HG03565 (cell line): Measurements from ENCODE around the gene CFAP157.

ENCODE experiments used
- ATAC-seq: cut with Tn5 transposase; IDR thresholded peaks from one replicate; pipeline ENCODE4 v1.9.1; 2021; ENCODE audit warnings: mild to moderate bottlenecking, moderate library complexity; ENCODE audit not compliant: unreplicated experiment

Gene CFAP157

GRCh38 chr9:127692071-127692470 is 14.7 kb upstream of the CFAP157 start:
- no peak for ATAC-seq

- no peak for ATAC-seq
Observed at GRCh38 chr9:127693143-127693542, 13.6 kb upstream of the CFAP157 start.

GRCh38 chr9:127693697-127694096 is 13.1 kb upstream of the CFAP157 start:
- ATAC-seq = no peak

DNA sequence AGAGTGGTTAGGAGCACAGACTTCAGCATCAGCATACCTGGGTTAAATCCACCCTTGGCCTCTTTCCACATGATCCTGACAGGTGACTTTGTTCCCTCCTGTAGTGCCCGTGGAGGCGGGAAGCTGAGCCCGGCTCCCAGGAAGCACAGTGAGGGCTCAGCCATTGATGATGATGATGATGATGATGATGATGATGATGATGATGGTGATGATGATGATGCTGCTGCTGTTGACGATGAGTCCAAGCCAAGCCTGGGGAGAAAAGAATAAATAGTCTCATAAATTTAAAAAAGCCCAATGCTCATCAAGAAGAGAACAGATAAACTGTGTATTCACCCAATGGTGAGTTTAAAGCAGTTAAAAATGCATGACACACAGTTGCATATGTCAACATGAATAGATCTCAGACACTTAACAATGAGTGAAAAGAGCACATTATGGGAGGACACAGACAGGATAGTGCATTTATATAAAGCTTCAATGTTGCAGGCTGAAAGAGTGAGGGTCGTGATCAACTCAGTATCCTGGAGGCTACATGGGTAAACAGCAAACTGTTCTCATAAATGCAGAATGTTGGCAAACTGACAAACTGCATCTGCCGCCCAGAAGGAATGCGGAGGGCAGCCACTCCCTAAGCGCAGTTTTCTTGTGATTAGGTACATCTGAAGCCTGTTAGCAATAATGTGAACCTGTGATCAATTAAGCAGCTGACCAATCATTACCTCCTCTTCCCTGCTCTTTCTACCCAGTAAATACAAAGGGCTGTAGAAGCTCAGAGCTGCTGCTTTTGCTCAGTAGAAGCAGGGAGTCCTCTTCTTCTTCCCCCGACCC is 11.7 kb upstream of the CFAP157 start:
- ATAC-seq = no peak

- ATAC-seq = no peak
Observed at GRCh38 chr9:127697575-127697974, 9.2 kb upstream of the CFAP157 start.

- ATAC-seq = no peak
Observed at GRCh38 chr9:127698386-127698785, 8.4 kb upstream of the CFAP157 start.

DNA sequence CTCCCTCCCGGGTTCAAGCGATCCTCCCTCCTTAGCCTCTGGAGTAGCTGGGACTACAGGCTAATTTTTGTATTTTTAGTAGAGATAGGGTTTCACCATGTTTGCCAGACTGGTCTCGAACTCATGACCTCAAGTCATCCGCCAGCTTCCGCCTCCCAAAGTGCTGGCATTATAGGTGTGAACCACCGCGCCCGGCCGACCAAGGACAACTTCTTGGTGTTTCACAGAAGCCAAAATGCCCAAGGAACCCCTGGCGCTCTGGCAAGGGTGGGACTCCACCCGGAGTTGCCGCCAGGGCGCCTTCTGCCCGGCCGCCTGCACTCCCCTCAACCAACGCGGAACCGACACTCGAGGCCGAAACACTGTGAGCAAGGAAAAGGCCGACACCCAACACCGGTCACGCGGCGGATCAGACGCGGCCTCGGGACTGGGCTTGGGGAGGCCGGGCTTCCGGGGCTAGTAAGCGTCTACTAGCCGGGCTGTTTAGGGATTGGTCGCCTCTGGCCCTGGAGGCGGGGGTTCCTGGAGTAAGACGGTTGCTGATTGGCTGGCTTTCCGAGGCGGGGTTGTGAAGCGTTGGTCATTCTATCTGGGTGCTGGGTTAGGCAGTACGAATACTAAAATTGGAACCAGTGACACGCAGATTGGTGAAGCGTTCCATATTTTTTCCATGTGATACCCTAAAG is 7.7 kb upstream of the CFAP157 start:
- ATAC-seq = peak; percentile 68

GRCh38 chr9:127700140-127700539 is 6.6 kb upstream of the CFAP157 start:
- ATAC-seq = no peak

GRCh38 chr9:127700594-127701255 is 6.1 kb upstream of the CFAP157 start:
- ATAC-seq = no peak

DNA sequence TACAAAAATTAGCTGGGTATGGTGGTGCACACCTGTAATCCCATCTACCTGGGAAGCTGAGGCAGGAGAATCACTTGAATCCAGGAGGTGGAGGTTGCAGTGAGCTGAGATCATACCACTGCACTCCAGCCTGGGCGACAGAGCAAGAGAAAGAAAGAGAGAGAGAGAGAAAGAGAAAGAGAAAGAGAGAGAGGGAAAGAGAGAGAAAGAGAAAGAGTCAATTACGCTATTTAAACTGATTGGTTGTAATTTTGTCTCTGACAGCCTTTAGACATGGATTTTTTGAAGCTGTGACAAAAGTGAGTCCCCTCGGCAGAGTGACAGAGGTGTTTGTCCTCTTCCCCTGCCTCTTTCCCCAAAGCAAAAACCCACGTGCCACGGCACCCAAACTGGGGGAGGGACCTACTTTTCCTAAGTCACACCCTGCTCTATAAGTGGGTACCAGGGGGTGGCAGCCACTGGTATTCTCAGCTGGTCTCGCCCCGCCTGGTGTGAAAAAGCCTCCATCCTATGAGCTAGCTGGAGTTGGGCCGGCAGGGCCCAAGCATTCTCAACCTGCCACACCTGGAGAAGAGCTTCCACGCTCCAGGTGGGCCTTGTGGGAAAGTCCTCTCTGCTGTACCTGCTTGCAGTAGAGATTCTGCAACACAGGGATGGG is 3.4 kb upstream of the CFAP157 start:
- ATAC-seq = no peak

- ATAC-seq = no peak
Observed at GRCh38 chr9:127705577-127706379, 1.0 kb upstream of the CFAP157 start.

- no peak for ATAC-seq
Observed at GRCh38 chr9:127707766-127708165, 978 bp downstream of the CFAP157 start.

- ATAC-seq = no peak
Observed at GRCh38 chr9:127708952-127709587, 2.3 kb downstream of the CFAP157 start.

- ATAC-seq = no peak
Observed at GRCh38 chr9:127710204-127710783, 3.5 kb downstream of the CFAP157 start.

- no peak for ATAC-seq
Observed at GRCh38 chr9:127711226-127711701, 4.5 kb downstream of the CFAP157 start.

DNA sequence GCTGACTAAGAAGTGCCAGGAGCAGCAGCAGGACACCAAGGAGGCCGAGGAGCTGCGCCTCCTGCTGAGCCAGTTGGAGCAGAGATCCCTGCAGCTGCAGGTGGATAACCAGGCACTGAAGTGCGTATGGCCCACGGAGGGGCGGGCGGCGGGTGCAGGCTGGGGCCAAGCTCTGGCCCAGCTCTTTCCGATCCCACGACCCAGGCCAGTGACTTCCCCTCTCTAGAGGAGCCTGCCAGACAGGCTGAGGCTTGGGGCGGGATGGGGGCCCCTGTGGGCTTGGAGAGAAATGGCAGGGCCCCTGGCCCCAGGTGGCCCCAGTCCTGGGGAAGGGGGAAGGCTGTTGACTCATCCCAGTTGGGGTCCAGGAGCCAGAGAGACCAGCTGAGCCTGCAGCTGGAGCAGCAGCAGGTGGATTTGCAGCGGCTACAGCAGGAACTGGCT is 5.1 kb downstream of the CFAP157 start:
- no peak for ATAC-seq

GRCh38 chr9:127712371-127712770 is 5.6 kb downstream of the CFAP157 start:
- ATAC-seq = no peak

- no peak for ATAC-seq
Observed at GRCh38 chr9:127712867-127713266, 6.1 kb downstream of the CFAP157 start.

DNA sequence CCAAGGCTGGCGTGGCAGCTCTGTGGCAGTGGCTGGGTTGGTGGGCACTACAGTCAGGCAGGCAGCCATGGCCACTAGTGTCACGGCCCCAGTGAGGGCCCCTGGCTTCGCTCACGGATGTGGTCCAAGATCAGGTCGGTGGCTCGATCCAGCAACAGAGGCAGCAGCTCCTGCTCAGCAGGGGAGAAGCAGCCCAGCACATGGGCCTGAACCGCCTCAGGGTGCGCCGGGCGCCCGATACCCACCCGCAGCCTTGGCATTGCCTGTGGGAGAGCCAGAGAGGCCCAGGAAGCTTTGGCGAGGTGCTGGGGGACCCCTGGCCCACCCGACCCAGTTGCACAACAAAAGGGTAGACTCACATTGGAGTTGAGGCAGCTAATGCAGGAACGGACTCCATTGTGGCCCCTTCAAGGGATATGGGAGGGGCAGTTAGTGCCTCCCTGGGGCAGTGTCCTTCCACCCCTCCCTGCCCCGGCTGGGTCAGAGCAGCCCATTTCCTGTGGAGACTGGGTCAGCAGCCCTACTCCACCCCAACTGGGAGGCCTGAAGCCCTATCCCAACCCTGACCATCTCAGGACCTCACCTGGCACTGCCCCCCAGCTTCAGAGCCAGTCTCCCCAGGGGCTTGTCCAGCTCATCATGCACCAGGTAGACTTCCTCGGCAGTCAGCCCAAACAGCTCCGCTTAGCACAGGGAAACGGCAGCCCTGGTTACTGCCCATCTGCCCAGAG is 7.4 kb downstream of the CFAP157 start:
- ATAC-seq = no peak
